Activated CD4-positive, alpha-beta T cell treated with anti-CD3 and anti-CD28 coated beads for 36 hours (primary cell): ENCODE measurements around the gene BIRC3. TPM values are rescaled to one million over a fixed set of nuclear protein-coding genes. Genes with fewer than 3 reads are reported as not detected.
A peak's percentile ranks its signal among the peaks of the same experiment; 100 is the strongest.

Experiments
- ATAC-seq: fragments of 200-7000 bp; cut with Tn5 transposase; one replicate; pipeline ENCODE4 v1.10.0; 2021; ENCODE audit warnings: mild to moderate bottlenecking, moderate library complexity
- CTCF ChIA-PET: fragments of 350-600 bp; sonication (Branson Sonifier 250); formaldehyde crosslinking; loops from one replicate; lab custom pipeline; 2021; ENCODE audit warnings: antibody characterized with exemption; lab: Charles Lee
- POLR2A ChIA-PET: fragments of 350-600 bp; sonication (Branson Sonifier 250); formaldehyde crosslinking; loops from one replicate; lab custom pipeline; 2021; ENCODE audit warnings: antibody characterized with exemption, inconsistent platforms; lab: Charles Lee
- DNase-seq: peaks from one replicate; pipeline ENCODE4 v3.0.0-alpha.2; 2020
- H3K27ac Mint-ChIP-seq: one replicate; pipeline ENCODE4 v1.8.0; 2021; ENCODE audit warnings: mixed read lengths
- H3K27me3 Mint-ChIP-seq: one replicate; pipeline ENCODE4 v1.8.0; 2021; ENCODE audit warnings: mixed read lengths
- H3K36me3 Mint-ChIP-seq: one replicate; pipeline ENCODE4 v1.8.0; 2021; ENCODE audit warnings: low read depth, mixed read lengths
- H3K4me1 Mint-ChIP-seq: one replicate; pipeline ENCODE4 v1.8.0; 2021; ENCODE audit warnings: mixed read lengths
- H3K4me3 Mint-ChIP-seq: one replicate; pipeline ENCODE4 v1.8.0; 2021; ENCODE audit warnings: mild to moderate bottlenecking, moderate library complexity, mixed read lengths
- H3K9me3 Mint-ChIP-seq: one replicate; pipeline ENCODE4 v1.8.0; 2021; ENCODE audit warnings: low read depth, mixed read lengths
- intact Hi-C, 2 experiments: fragments of 100-400 bp; cut with DNase I in 1 of 2; cut with micrococcal nuclease in 1 of 2; formaldehyde crosslinking; loops; one replicate each; pipeline versions ENCODE4 v1.14.2 to v1.15.1; 2022 to 2024; cut with DNase I, micrococcal nuclease
- total RNA-seq, 2 experiments: library from RNA; stranded (reverse); gene quantifications; one replicate each; pipeline ENCODE4 v1.2.3, GENCODE V29; 2021

Gene BIRC3
- total RNA-seq, 2 experiments from 2014 or later, result 99.2 to 109 TPM

DNA sequence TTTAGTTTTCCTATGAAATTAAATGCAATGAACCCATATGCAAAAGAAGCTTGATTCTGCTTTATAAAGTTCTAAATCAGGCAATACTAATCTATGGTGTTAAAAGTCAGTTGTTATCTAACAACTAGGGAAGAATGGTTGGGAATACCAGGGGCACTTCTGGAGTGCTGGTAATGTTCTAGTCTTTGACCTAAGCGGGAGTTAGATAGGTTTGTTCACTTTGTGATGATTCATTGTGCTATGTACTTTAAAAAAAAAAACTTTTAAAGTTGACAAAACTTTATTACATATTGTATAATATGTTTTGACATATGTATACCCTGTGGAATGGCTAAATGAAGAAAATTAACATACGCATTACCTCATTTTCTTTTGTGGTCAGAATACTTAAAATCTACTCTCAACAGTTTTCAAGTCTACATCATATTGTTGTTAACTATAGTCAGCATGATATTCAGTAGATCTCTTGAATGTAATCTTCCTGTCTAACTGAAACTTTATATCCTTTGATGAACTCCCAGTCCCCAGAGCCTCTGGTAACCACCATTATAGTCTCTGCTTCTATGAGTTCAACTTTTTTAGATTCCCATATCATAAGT is 69.0 kb downstream of the BIRC3 start:
- peak; percentile 28 for ATAC-seq
- Mint-ChIP-seq H3K4me3 (no peak overlapping the region), H3K27me3 (no peaks in the 10 kb centered on the region), H3K4me1 (peaks cover 40% of the 10 kb centered on the region), H3K9me3 (peaks cover 2% of the 10 kb centered on the region), H3K27ac (peak overlapping the region; percentile 44), H3K36me3 (peaks cover 39% of the 10 kb centered on the region)
- intact Hi-C loops, result no loop called here
- DNase-seq, result no peak
- ChIA-PET CTCF (interaction anchor here (1.4 to 1.9 kb wide), 2 partner anchors 98 to 227 kb away, joined by 3 to 5 read pairs; no protein-coding TSS in a partner anchor), POLR2A (no interaction called here)

DNA sequence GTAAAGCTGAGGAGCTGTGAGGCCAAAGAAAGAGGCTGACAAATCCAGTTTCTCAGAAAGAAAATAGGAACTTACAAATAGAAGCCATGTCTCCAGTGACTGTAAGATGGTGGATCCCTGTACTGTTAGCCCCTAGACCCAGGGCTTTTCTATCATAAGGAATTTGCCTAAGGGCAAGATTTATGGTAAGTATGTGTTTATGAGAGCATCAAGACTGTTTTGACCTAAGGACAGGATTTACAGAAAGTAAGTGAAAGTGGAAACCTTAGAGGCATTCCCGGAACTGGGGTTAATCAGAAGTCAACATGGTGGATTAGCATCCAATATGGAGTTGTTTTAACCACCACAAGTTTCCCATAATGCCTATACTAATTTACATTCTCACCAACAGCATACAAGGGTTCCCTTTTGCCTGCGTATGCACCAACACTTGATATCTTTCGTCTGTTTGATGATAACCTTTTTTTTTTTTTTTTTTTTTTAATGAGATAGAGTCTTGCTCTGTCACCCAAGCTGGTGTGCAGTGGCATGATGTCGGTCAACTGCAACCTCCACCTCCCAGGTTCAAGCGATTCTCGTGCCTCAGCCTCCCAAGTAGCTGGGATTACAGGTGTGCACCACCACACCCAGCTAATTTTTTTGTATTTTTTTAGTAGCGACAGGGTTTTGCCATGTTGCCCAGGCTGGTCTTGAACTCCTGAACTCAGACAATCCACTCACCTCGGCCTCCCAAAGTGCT is 69.9 kb downstream of the BIRC3 start:
- Mint-ChIP-seq H3K4me3 (no peak overlapping the region), H3K27ac (peak overlapping the region; percentile 44), H3K27me3 (no peaks in the 10 kb centered on the region), H3K9me3 (peaks cover 2% of the 10 kb centered on the region), H3K4me1 (peaks cover 40% of the 10 kb centered on the region), H3K36me3 (peaks cover 41% of the 10 kb centered on the region)
- ChIA-PET POLR2A (no interaction called here), CTCF (interaction anchor here (0.7 to 1.9 kb wide), 4 partner anchors 81 to 226 kb away, joined by 3 to 5 read pairs (median 4); no protein-coding TSS in a partner anchor)
- intact Hi-C loops, result no loop called here
- DNase-seq, result no peak
- ATAC-seq, result no peak

Other genes with a start within 250 kb of the BIRC3 start
- gene YAP1, start 207.0 kb upstream of the BIRC3 start, total RNA-seq, result under 1 TPM; 0.21 to 0.25 TPM
- 10 to 100 TPM; 33.0 to 48.8 TPM for gene BIRC2, start 29.7 kb downstream of the BIRC3 start, total RNA-seq
- 100 to 1,000 TPM; 179 to 392 TPM for gene TMEM123, start 135.3 kb downstream of the BIRC3 start, total RNA-seq
- not detected for gene MMP7, start 213.3 kb downstream of the BIRC3 start, total RNA-seq